LNCaP clone FGC (cell line): ENCODE results near the gene MRGPRE.

Source experiments
- DNase-seq: peaks from one replicate; pipeline ENCODE4 v3.0.0-alpha.2; 2011; ENCODE audit warnings: low read depth
- H3K4me3 ChIP-seq: 2 replicates; pipeline ENCODE4 v1.5.1; 2011; ENCODE audit warnings: mild to moderate bottlenecking, low read depth, low read length, control low read depth
- TF ChIP-seq, protein P1 (sequence below): IDR thresholded peaks from 2 replicates; pipeline ENCODE4 v1.5.1; 2012; ENCODE audit warnings: mild to moderate bottlenecking; ENCODE audit not compliant: control insufficient read depth, insufficient read depth; ENCODE audit errors: extremely low read depth

The MRGPRE gene

GRCh38 chr11:3200388-3201111 is 31.7 kb downstream of the MRGPRE start:
- no peak for DNase-seq
- H3K4me3 ChIP-seq, result no peak overlapping the region

DNA sequence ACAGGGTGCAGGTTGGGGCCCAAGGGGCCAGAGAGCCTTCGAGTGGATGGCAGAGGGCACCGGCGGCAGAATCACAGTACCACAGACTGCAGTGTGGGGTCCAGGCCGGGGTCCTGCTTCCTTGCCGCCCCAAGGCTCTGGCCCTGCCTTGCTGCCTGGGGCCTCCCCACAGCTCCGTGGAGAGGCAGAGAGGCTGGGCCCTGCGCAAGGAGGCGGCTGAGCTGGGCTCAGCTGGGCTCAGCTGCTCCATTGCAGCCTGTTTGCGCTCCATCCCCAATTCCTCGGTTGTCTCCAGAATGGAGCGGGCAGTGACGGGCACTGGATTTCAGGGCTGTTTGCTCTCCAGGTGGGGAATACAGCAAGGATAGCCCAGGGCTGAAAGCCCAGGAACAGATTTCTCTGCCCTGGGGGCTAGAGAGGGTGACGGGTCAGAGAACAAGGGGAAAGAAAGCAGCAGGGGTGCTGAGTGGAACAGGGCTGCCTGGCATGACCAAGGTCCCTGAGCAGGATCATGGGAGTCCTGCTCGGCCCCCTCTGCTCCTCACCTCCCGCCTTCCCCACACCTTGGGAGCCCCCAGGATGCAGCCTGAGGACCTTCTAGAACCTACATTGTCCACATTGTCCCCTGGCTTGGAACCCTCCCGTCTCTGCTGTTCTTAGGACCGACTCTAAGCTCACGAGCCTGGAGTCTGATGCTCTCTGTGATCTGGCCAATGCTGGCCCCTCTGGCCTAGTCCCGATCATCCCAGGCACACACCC is 32.5 kb downstream of the MRGPRE start:
- no peak for DNase-seq
- H3K4me3 ChIP-seq, result no peak overlapping the region
- TF ChIP-seq, protein P1, sequence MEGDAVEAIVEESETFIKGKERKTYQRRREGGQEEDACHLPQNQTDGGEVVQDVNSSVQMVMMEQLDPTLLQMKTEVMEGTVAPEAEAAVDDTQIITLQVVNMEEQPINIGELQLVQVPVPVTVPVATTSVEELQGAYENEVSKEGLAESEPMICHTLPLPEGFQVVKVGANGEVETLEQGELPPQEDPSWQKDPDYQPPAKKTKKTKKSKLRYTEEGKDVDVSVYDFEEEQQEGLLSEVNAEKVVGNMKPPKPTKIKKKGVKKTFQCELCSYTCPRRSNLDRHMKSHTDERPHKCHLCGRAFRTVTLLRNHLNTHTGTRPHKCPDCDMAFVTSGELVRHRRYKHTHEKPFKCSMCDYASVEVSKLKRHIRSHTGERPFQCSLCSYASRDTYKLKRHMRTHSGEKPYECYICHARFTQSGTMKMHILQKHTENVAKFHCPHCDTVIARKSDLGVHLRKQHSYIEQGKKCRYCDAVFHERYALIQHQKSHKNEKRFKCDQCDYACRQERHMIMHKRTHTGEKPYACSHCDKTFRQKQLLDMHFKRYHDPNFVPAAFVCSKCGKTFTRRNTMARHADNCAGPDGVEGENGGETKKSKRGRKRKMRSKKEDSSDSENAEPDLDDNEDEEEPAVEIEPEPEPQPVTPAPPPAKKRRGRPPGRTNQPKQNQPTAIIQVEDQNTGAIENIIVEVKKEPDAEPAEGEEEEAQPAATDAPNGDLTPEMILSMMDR, result no peak

More at GRCh38 chr11:3200388-3201111, 31.7 kb downstream of the MRGPRE start:
- TF ChIP-seq, protein P1, result no peak

DNA sequence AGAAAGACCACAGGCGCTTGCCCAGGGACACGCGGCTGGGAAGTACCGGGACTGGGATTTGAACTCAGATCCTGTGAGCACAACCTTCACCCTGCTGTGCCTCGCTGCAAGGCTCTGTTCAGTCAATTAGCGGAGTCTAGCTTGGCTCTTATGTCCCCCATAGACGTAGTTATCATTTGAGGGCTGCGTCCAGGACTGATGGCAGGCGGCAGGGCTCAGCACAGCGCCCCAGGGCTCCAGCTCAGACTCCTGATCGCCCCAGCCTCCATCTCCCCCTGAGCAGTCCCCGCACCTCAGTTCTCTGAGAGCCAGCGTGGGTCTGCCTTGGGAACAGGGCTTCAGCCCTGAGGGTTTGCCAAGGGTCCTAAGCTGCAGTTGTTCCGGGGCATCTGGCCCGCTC is 33.4 kb downstream of the MRGPRE start:
- no peak for DNase-seq

GRCh38 chr11:3197878-3198528 is 34.2 kb downstream of the MRGPRE start:
- no peak overlapping the region for H3K4me3 ChIP-seq
- TF ChIP-seq, protein P1, result no peak
- DNase-seq, result no peak

More for the DNA sequence above, 33.4 kb downstream of the MRGPRE start:
- TF ChIP-seq, protein P1, result no peak
- H3K4me3 ChIP-seq, result no peak overlapping the region

- no peak for DNase-seq
- TF ChIP-seq, protein P1, result no peak
- no peak overlapping the region for H3K4me3 ChIP-seq
Measured at GRCh38 chr11:3197044-3197695, 35.0 kb downstream of the MRGPRE start.

GRCh38 chr11:3196161-3197043 is 35.8 kb downstream of the MRGPRE start:
- TF ChIP-seq, protein P1, result no peak
- DNase-seq, result no peak
- no peak overlapping the region for H3K4me3 ChIP-seq
